Stimulated activated naive CD8-positive, alpha-beta T cell treated with anti-CD3 and anti-CD28 coated beads, Interleukin-15, amount 100 ng/mL, for 72 hours (primary cell): ENCODE data around the gene PSTPIP1.
A peak's percentile ranks its signal among the peaks of the same experiment; 100 is the strongest.

ENCODE experiments used
- ATAC-seq: fragments of 150-1000 bp; cut with Tn5 transposase; 2 replicates; pipeline ENCODE4 v1.10.0; 2021; ENCODE audit warnings: mild to moderate bottlenecking, moderate library complexity
- DNase-seq, 2 donors: peaks; one replicate each; pipeline ENCODE4 v3.0.0; 2021 to 2022
- H3K27ac Mint-ChIP-seq, 2 donors: one replicate each; pipeline ENCODE4 v1.8.0; 2022; ENCODE audit warnings: mild to moderate bottlenecking in 2 of 2, mixed read lengths in 2 of 2, moderate library complexity in 2 of 2
- H3K27me3 Mint-ChIP-seq: one replicate; pipeline ENCODE4 v1.8.0; 2022; ENCODE audit warnings: mixed read lengths
- H3K4me1 Mint-ChIP-seq: one replicate; pipeline ENCODE4 v1.8.0; 2022; ENCODE audit warnings: mild to moderate bottlenecking, mixed read lengths
- H3K4me3 Mint-ChIP-seq, 2 donors: one replicate each; pipeline ENCODE4 v1.8.0; 2022; ENCODE audit warnings: mild to moderate bottlenecking in 2 of 2, mixed read lengths in 2 of 2, moderate library complexity in 1 of 2
- H3K9me3 Mint-ChIP-seq, 2 donors: one replicate each; pipeline ENCODE4 v1.8.0; 2022; ENCODE audit warnings: mixed read lengths in 2 of 2

The PSTPIP1 gene

GRCh38 chr15:76973362-76973743 lies 21.6 kb upstream of the PSTPIP1 start:
- peak; percentile 86 for ATAC-seq
- H3K4me3 Mint-ChIP-seq, result no peak overlapping the region
- peak; percentile 65 to 77 for DNase-seq
- H3K4me1 Mint-ChIP-seq, result peaks cover 37% of the 10 kb centered on the region
- peaks cover 0 to 1% of the 10 kb centered on the region in 2 donors for H3K9me3 Mint-ChIP-seq
- H3K27ac Mint-ChIP-seq, result peak overlapping the region; percentile 45 to 67
- no peaks in the 10 kb centered on the region for H3K27me3 Mint-ChIP-seq

GRCh38 chr15:76973906-76974305 lies 21.0 kb upstream of the PSTPIP1 start:
- ATAC-seq (peak; percentile 44), DNase-seq (no peak)
- Mint-ChIP-seq H3K4me1 (peaks cover 37% of the 10 kb centered on the region), H3K27me3 (no peaks in the 10 kb centered on the region), H3K4me3 (no peak overlapping the region), H3K27ac (peak overlapping the region; percentile 45 to 67), H3K9me3 (peaks cover 0 to 3% of the 10 kb centered on the region in 2 donors)

DNA sequence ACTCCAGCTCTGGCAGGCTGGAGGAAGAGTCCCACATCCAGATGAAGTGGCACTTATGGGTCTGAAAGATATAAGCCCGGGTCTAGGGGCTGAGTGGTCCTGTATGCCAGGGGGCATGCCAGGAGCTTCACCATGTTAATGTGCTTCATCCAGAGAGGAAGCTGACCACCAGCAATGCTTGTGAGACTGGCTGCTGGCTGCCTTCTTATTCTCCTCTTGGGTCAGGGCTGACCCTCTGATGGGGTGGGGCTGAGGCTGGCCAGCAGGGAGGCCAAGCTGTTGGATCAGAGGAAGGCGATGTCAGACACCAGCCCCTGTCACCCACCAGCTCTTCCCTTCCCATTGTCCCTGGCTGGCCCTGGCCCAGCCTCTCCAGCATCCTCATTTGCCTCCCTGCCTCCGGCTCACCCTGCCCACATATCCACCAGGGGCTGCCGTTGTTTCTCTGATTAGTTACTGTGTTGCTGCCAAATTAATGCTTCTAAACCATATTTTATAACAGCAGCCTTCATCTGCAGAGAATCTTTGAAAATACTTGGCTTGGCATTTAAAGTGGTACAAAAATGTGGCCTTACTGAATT lies 20.4 kb upstream of the PSTPIP1 start:
- no peak overlapping the region for H3K27ac Mint-ChIP-seq
- H3K27me3 Mint-ChIP-seq, result no peaks in the 10 kb centered on the region
- no peak overlapping the region for H3K4me3 Mint-ChIP-seq
- ATAC-seq (no peak), DNase-seq (no peak)
- peaks cover 37% of the 10 kb centered on the region for H3K4me1 Mint-ChIP-seq
- peaks cover 0 to 3% of the 10 kb centered on the region in 2 donors for H3K9me3 Mint-ChIP-seq

GRCh38 chr15:76976141-76976540 lies 18.8 kb upstream of the PSTPIP1 start:
- Mint-ChIP-seq H3K4me1 (peaks cover 37% of the 10 kb centered on the region), H3K4me3 (no peak overlapping the region), H3K27me3 (no peaks in the 10 kb centered on the region), H3K9me3 (peaks cover 0 to 3% of the 10 kb centered on the region in 2 donors), H3K27ac (peak overlapping the region in 1 of 2 donors; percentile 20)
- no peak for DNase-seq
- ATAC-seq, result no peak

DNA sequence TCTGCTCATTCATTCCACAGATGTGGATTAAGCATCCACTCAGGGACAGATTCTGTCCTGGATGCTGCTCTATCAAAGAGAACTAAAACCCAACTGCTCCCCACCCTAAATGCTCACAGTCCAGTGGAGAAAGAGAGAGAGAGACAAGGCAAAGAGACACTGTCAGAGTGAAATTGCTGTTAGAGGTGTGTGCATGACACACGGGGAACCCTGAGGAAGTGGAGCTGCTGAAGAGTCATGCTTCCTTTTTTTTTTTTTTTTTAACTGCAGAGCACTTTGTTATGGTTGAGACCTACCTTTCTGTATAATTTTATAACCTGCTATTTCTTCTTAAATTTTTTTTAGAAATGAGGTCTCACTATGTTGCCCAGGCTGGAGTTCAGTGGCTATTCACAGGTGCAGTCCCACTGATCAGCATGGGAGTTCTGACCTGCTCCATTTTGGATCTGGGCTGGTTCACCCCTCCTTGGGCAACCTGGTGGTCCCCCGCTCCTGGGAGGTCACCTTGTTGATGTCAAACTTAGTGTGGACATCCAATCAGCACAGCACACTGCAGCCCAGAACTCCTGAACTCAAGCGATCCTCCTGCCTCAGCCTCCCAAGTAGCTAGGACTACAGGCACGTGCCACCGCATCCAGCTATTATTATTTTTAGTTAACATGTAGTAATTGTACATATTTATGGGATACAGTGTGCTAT lies 18.2 kb upstream of the PSTPIP1 start:
- Mint-ChIP-seq H3K9me3 (peaks cover 0 to 3% of the 10 kb centered on the region in 2 donors), H3K4me1 (peaks cover 37% of the 10 kb centered on the region), H3K27me3 (no peaks in the 10 kb centered on the region), H3K4me3 (peak overlapping the region in 1 of 2 donors; percentile 34), H3K27ac (peak overlapping the region in 1 of 2 donors; percentile 20)
- peak in 1 of 2 donors; percentile 49 for DNase-seq
- peak; percentile 88 for ATAC-seq

DNA sequence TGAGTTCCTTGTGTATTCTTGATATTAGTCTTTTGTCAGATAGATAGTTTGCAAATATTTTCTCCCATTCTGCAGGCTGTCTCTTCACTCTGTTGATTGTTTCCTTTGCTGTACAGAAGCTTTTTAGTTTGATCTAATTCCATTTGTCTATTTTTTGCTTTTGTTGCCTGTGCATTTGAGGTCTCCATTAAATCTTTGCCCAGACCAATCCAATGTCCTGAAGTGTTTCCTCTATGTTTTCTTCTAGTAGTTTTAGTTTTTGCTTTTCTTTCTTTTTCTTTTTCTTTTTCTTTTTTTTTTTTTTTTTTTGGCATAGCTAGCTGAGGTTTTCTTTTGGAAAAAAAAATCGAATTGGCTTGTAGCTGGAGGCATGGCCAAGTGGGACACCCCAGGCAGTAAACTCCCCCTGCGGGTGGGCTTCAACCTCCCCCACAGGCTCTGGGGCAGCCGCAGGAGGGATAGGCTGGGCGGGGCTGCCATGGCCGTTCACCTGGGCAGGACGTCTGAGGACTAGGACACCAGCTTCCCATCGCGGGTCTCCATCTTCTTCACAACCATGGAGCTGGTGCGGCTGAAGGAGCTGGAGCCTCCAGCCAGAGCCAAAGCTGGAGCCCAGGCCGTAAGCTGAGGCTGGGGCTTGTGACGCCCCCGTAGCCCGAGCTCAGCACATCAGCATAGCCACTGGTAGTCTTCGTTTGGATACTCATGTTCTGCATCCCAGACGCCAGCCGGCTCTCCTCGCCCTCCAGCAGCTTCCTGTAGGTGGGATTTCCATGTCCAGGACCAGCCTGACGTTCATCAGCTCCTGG lies 16.2 kb upstream of the PSTPIP1 start:
- DNase-seq, result no peak
- ATAC-seq, result no peak
- Mint-ChIP-seq H3K27ac (no peak overlapping the region), H3K4me3 (no peak overlapping the region), H3K27me3 (no peaks in the 10 kb centered on the region), H3K4me1 (peaks cover 46% of the 10 kb centered on the region), H3K9me3 (peaks cover 0 to 3% of the 10 kb centered on the region in 2 donors)

GRCh38 chr15:76979331-76979925 lies 15.5 kb upstream of the PSTPIP1 start:
- no peaks in the 10 kb centered on the region for H3K27me3 Mint-ChIP-seq
- no peak overlapping the region for H3K4me3 Mint-ChIP-seq
- no peak overlapping the region for H3K27ac Mint-ChIP-seq
- no peak for DNase-seq
- peaks cover 44% of the 10 kb centered on the region for H3K4me1 Mint-ChIP-seq
- no peak for ATAC-seq
- peaks cover 0 to 3% of the 10 kb centered on the region in 2 donors for H3K9me3 Mint-ChIP-seq

GRCh38 chr15:76979996-76980520 lies 14.9 kb upstream of the PSTPIP1 start:
- H3K9me3 Mint-ChIP-seq, result peaks cover 0 to 3% of the 10 kb centered on the region in 2 donors
- no peak overlapping the region for H3K27ac Mint-ChIP-seq
- no peaks in the 10 kb centered on the region for H3K27me3 Mint-ChIP-seq
- peaks cover 38% of the 10 kb centered on the region for H3K4me1 Mint-ChIP-seq
- ATAC-seq (no peak), DNase-seq (no peak)
- H3K4me3 Mint-ChIP-seq, result no peak overlapping the region

GRCh38 chr15:76982356-76982755 lies 12.6 kb upstream of the PSTPIP1 start:
- no peak for ATAC-seq
- peak overlapping the region in 1 of 2 donors; percentile 37 for H3K27ac Mint-ChIP-seq

GRCh38 chr15:76982756-76983155 lies 12.2 kb upstream of the PSTPIP1 start:
- ATAC-seq, result no peak
- no peaks in the 10 kb centered on the region for H3K27me3 Mint-ChIP-seq
- H3K4me1 Mint-ChIP-seq, result peaks cover 33% of the 10 kb centered on the region
- peak overlapping the region in 1 of 2 donors; percentile 44 for H3K27ac Mint-ChIP-seq
- H3K4me3 Mint-ChIP-seq, result no peak overlapping the region
- no peak for DNase-seq
- H3K9me3 Mint-ChIP-seq, result peaks cover 0 to 3% of the 10 kb centered on the region in 2 donors

More at GRCh38 chr15:76982356-76982755, 12.6 kb upstream of the PSTPIP1 start:
- DNase-seq, result no peak
- H3K9me3 Mint-ChIP-seq, result peaks cover 0 to 3% of the 10 kb centered on the region in 2 donors
- H3K4me3 Mint-ChIP-seq, result no peak overlapping the region
- no peaks in the 10 kb centered on the region for H3K27me3 Mint-ChIP-seq
- peaks cover 29% of the 10 kb centered on the region for H3K4me1 Mint-ChIP-seq

DNA sequence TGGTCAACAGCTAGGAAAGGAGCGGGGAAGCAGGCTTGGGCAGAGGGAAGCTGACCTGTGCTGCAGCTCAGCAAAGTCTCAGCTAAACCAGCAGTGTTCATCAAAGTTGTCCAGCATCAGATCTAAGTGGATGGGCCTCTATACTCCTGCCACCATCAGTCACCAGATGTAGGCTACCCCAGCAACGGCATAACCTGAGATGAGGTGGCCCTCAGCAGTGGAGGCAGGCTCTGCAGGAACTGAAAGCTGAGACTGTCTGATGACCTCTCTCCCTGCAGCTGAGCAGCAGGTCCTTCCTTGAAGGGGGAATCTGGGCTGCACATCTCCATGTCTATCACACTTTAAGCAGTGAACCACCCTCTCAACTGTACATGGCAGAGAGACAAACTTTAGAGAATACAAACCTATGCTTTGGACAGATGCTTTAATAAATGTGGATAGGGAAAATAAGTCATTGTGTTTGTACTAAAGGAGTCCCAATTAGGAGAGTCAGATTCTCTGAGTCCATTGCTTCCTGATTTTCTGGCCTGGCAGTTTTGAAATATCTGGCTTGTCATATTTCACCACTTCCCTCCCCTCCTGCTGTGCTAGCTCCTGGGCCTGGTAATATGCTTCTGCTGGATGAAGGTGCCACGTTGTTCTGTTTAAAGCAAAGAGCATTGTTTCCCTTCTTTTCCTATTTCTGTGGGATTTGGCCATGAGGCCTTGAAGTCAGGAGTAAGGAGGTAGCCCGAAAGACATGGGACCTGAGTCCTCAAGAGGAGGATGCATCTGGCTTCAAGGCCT lies 11.1 kb upstream of the PSTPIP1 start:
- Mint-ChIP-seq H3K4me3 (no peak overlapping the region), H3K9me3 (no peaks in the 10 kb centered on the region), H3K4me1 (peaks cover 43% of the 10 kb centered on the region), H3K27me3 (no peaks in the 10 kb centered on the region), H3K27ac (no peak overlapping the region)
- no peak for ATAC-seq
- DNase-seq, result no peak

- H3K4me3 Mint-ChIP-seq, result no peak overlapping the region
- no peaks in the 10 kb centered on the region for H3K27me3 Mint-ChIP-seq
- peak overlapping the region in 1 of 2 donors; percentile 94 for H3K27ac Mint-ChIP-seq
- no peak for ATAC-seq
- no peak for DNase-seq
- H3K4me1 Mint-ChIP-seq, result peaks cover 57% of the 10 kb centered on the region
- no peaks in the 10 kb centered on the region for H3K9me3 Mint-ChIP-seq
These were observed 8.2 kb upstream of the PSTPIP1 start for GRCh38 chr15:76986743-76987142.

- peaks cover 57% of the 10 kb centered on the region for H3K4me1 Mint-ChIP-seq
- no peak for DNase-seq
- no peaks in the 10 kb centered on the region for H3K9me3 Mint-ChIP-seq
- ATAC-seq, result no peak
- peak overlapping the region in 1 of 2 donors; percentile 82 for H3K4me3 Mint-ChIP-seq
- H3K27me3 Mint-ChIP-seq, result no peaks in the 10 kb centered on the region
- peak overlapping the region; percentile 74 to 94 for H3K27ac Mint-ChIP-seq
These were observed 7.7 kb upstream of the PSTPIP1 start for GRCh38 chr15:76987276-76987675.

- H3K4me1 Mint-ChIP-seq, result peaks cover 62% of the 10 kb centered on the region
- H3K27ac Mint-ChIP-seq, result peak overlapping the region; percentile 99
- ATAC-seq (peak; percentile 93), DNase-seq (peak; percentile 79 to 89)
- no peaks in the 10 kb centered on the region for H3K9me3 Mint-ChIP-seq
- H3K27me3 Mint-ChIP-seq, result no peaks in the 10 kb centered on the region
- H3K4me3 Mint-ChIP-seq, result peak overlapping the region; percentile 82 to 90
These were observed 6.7 kb upstream of the PSTPIP1 start for GRCh38 chr15:76987896-76988860.
